ENCODE results near the gene CPAMD8.

GRCh38 chr19:16889883-16890460, 136.6 kb downstream of the CPAMD8 start:
- TF ChIP-seq CTCF (conservative IDR thresholded peaks at IDR 0.05; ENCODE audit: low read length) = no peak
- TF ChIP-seq EZH2phosphoT487 (IDR thresholded peaks at IDR 0.05; ENCODE audit: borderline replicate concordance, low read depth, low read length) = no peak
